Measurements from ENCODE around the gene TMEM252. TPM values are rescaled to one million over a fixed set of nuclear protein-coding genes. Genes with fewer than 3 reads are reported as not detected.

The TMEM252 gene
- total RNA-seq, 1 donor from 2014 or later: 0.20 TPM

GRCh38 chr9:68545033-68545705 lies 4.5 kb upstream of the TMEM252 start:
- no peak for DNase-seq (ENCODE audit: low read depth)

- no peak for DNase-seq (ENCODE audit: low read depth)
These were observed 885 bp upstream of the TMEM252 start for GRCh38 chr9:68541568-68541967.

- peak; percentile 89 for DNase-seq (ENCODE audit: low read depth)
These were observed 2.5 kb downstream of the TMEM252 start for GRCh38 chr9:68538200-68538599.

GRCh38 chr9:68537616-68537880 lies 3.1 kb downstream of the TMEM252 start:
- no peak for DNase-seq (ENCODE audit: low read depth)

GRCh38 chr9:68536876-68537615 lies 3.6 kb downstream of the TMEM252 start:
- no peak for DNase-seq (ENCODE audit: low read depth)

GRCh38 chr9:68533678-68534077 lies 7.0 kb downstream of the TMEM252 start:
- peak; percentile 79 for DNase-seq (ENCODE audit: low read depth)

- DNase-seq (ENCODE audit: low read depth): no peak
These were observed 8.6 kb downstream of the TMEM252 start for GRCh38 chr9:68532131-68532530.

GRCh38 chr9:68530618-68531017 lies 10.1 kb downstream of the TMEM252 start:
- DNase-seq (ENCODE audit: low read depth): peak; percentile 96

- no peak for DNase-seq (ENCODE audit: low read depth)
These were observed 17.2 kb downstream of the TMEM252 start for GRCh38 chr9:68523367-68523936.

GRCh38 chr9:68522954-68523353 lies 17.7 kb downstream of the TMEM252 start:
- no peak for DNase-seq (ENCODE audit: low read depth)

GRCh38 chr9:68522131-68522530 lies 18.6 kb downstream of the TMEM252 start:
- no peak for DNase-seq (ENCODE audit: low read depth)

- DNase-seq (ENCODE audit: low read depth): peak; percentile 95
These were observed 25.2 kb downstream of the TMEM252 start for GRCh38 chr9:68515326-68516017.

- no peak for DNase-seq (ENCODE audit: low read depth)
These were observed 26.7 kb downstream of the TMEM252 start for GRCh38 chr9:68513981-68514380.

GRCh38 chr9:68513385-68513784 lies 27.3 kb downstream of the TMEM252 start:
- no peak for DNase-seq (ENCODE audit: low read depth)

GRCh38 chr9:68509689-68510088 lies 31.0 kb downstream of the TMEM252 start:
- no peak for DNase-seq (ENCODE audit: low read depth)

- DNase-seq (ENCODE audit: low read depth): peak; percentile 84
These were observed 32.1 kb downstream of the TMEM252 start for GRCh38 chr9:68508547-68508946.

- DNase-seq (ENCODE audit: low read depth): no peak
These were observed 32.9 kb downstream of the TMEM252 start for GRCh38 chr9:68507806-68508145.

GRCh38 chr9:68507130-68507805 lies 33.4 kb downstream of the TMEM252 start:
- peak; percentile 45 for DNase-seq (ENCODE audit: low read depth)

- DNase-seq (ENCODE audit: low read depth): no peak
These were observed 34.1 kb downstream of the TMEM252 start for GRCh38 chr9:68506551-68506950.

GRCh38 chr9:68505681-68506409 lies 34.8 kb downstream of the TMEM252 start:
- DNase-seq (ENCODE audit: low read depth): no peak

- DNase-seq (ENCODE audit: low read depth): no peak
These were observed 38.4 kb downstream of the TMEM252 start for GRCh38 chr9:68502279-68502678.
